Osteocyte (in vitro differentiated cells): Measurements from ENCODE around the gene C9. TPM values are rescaled to one million over a fixed set of nuclear protein-coding genes. Genes with fewer than 3 reads are reported as not detected.

ENCODE experiments used
- DNase-seq: peaks from one replicate; pipeline ENCODE4 v3.0.0; 2021; ENCODE audit warnings: mixed read lengths; ENCODE audit not compliant: unreplicated experiment; ENCODE audit errors: extremely low spot score
- H3K27ac Mint-ChIP-seq: one replicate; pipeline ENCODE4 v1.8.0; 2021; ENCODE audit warnings: mild to moderate bottlenecking, mixed read lengths; ENCODE audit not compliant: unreplicated experiment
- H3K27me3 Mint-ChIP-seq: one replicate; pipeline ENCODE4 v1.8.0; 2021; ENCODE audit warnings: mixed read lengths; ENCODE audit not compliant: unreplicated experiment
- H3K36me3 Mint-ChIP-seq: one replicate; pipeline ENCODE4 v1.8.0; 2021; ENCODE audit warnings: mixed read lengths; ENCODE audit not compliant: unreplicated experiment
- H3K4me1 Mint-ChIP-seq: one replicate; pipeline ENCODE4 v1.8.0; 2021; ENCODE audit warnings: mixed read lengths; ENCODE audit not compliant: unreplicated experiment
- H3K4me3 Mint-ChIP-seq: one replicate; pipeline ENCODE4 v1.8.0; 2021; ENCODE audit warnings: mild to moderate bottlenecking, moderate library complexity, mixed read lengths; ENCODE audit not compliant: unreplicated experiment
- H3K9me3 Mint-ChIP-seq: one replicate; pipeline ENCODE4 v1.8.0; 2021; ENCODE audit warnings: mixed read lengths; ENCODE audit not compliant: unreplicated experiment
- CTCF ChIP-seq: fragments of 200-600 bp; sonication (generic); IDR thresholded peaks from 2 replicates; pipeline ENCODE4 v1.5.0; 2021; ENCODE audit warnings: antibody characterized with exemption, mild to moderate bottlenecking, moderate library complexity
- total RNA-seq: library from RNA; stranded (reverse); gene quantifications from 2 replicates; pipeline ENCODE4 v1.2.1, GENCODE V29; 2021

Gene C9
- total RNA-seq, 1 donor from 2014 or later: not detected

GRCh38 chr5:39260095-39260494 lies 104.2 kb downstream of the C9 start:
- Mint-ChIP-seq H3K27me3 (peaks cover 27% of the 10 kb centered on the region), H3K9me3 (no peaks in the 10 kb centered on the region), H3K36me3 (no peaks in the 10 kb centered on the region), H3K4me1 (no peaks in the 10 kb centered on the region), H3K27ac (no peak overlapping the region), H3K4me3 (no peak overlapping the region)
- DNase-seq: no peak
- TF ChIP-seq CTCF: no peak

- peaks cover 35% of the 10 kb centered on the region for H3K27me3 Mint-ChIP-seq
- no peak for DNase-seq
- no peak overlapping the region for H3K27ac Mint-ChIP-seq
- no peaks in the 10 kb centered on the region for H3K36me3 Mint-ChIP-seq
- H3K4me1 Mint-ChIP-seq: no peaks in the 10 kb centered on the region
- no peak overlapping the region for H3K4me3 Mint-ChIP-seq
- no peaks in the 10 kb centered on the region for H3K9me3 Mint-ChIP-seq
- TF ChIP-seq CTCF: no peak
Measured at GRCh38 chr5:39257554-39257953, 106.7 kb downstream of the C9 start.

- H3K9me3 Mint-ChIP-seq: no peaks in the 10 kb centered on the region
- no peak for TF ChIP-seq CTCF
- no peak for DNase-seq
- no peaks in the 10 kb centered on the region for H3K36me3 Mint-ChIP-seq
- no peak overlapping the region for H3K4me3 Mint-ChIP-seq
- H3K27ac Mint-ChIP-seq: no peak overlapping the region
- peaks cover 34% of the 10 kb centered on the region for H3K27me3 Mint-ChIP-seq
- H3K4me1 Mint-ChIP-seq: no peaks in the 10 kb centered on the region
Measured at GRCh38 chr5:39256477-39257235, 107.6 kb downstream of the C9 start.

- no peak for TF ChIP-seq CTCF
- Mint-ChIP-seq H3K27me3 (peaks cover 36% of the 10 kb centered on the region), H3K27ac (no peak overlapping the region), H3K9me3 (no peaks in the 10 kb centered on the region), H3K36me3 (no peaks in the 10 kb centered on the region), H3K4me1 (no peaks in the 10 kb centered on the region), H3K4me3 (no peak overlapping the region)
- no peak for DNase-seq
Measured at GRCh38 chr5:39255406-39255805, 108.9 kb downstream of the C9 start.

GRCh38 chr5:39254671-39255070 lies 109.6 kb downstream of the C9 start:
- H3K27me3 Mint-ChIP-seq: peaks cover 36% of the 10 kb centered on the region
- no peak overlapping the region for H3K27ac Mint-ChIP-seq
- H3K9me3 Mint-ChIP-seq: no peaks in the 10 kb centered on the region
- no peaks in the 10 kb centered on the region for H3K36me3 Mint-ChIP-seq
- TF ChIP-seq CTCF: no peak
- H3K4me1 Mint-ChIP-seq: no peaks in the 10 kb centered on the region
- H3K4me3 Mint-ChIP-seq: no peak overlapping the region
- DNase-seq: no peak
